GDM1 (cell line): ENCODE data around the gene CRYBA4.

Source experiments
- DNase-seq: peaks from one replicate; lab custom pipeline; 2025; lab: John Stamatoyannopoulos, UW

The CRYBA4 gene

DNA sequence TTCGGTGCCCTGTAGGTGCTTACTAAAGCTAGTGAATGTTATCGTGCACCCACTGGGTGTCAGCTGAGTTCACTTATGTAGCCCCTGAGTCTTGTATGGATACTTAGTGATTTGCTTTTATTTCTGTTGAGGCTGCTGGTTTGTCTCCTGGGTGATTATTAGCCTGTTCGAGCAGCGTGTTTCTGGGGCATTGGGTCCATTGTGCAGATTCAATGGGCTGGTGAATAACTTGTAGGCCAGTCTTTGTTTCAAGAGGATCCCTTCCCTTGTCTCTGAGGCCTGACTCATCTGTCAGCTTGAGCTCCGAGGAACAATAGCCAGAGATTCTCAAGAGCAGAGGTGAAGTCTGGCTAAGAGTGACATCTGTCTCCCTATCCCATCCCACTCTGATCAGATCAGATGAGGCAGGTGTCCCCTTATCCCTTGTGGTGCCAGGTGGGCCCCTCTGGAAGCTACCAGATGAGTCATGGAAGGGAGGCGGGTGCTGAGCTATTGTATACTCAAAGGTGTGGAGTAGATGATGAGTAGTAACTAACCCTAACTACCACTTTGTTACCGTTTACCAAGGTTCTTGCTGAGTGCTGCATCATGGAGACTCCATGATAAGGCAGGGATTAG lies 39.3 kb downstream of the CRYBA4 start:
- DNase-seq = no peak

DNA sequence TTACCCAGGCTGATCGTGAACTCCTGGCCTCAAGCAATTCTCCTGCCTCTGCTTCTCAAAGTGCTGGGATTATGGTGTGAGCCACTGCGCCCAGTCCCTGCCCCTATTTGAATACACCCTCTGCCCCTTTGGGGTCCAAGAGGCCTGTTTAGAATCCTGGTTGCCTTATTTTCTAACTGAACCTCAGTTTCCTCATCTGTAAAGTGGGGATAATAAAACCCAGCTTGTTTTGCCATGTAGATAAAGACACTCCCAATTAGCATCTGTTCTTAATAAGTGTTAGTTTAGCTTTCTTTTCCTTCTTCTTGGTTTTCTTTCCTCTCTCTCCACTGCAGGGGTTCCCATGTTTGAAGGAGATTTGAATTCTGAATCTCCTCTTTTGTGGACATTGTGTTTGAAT lies 40.4 kb downstream of the CRYBA4 start:
- no peak for DNase-seq

DNA sequence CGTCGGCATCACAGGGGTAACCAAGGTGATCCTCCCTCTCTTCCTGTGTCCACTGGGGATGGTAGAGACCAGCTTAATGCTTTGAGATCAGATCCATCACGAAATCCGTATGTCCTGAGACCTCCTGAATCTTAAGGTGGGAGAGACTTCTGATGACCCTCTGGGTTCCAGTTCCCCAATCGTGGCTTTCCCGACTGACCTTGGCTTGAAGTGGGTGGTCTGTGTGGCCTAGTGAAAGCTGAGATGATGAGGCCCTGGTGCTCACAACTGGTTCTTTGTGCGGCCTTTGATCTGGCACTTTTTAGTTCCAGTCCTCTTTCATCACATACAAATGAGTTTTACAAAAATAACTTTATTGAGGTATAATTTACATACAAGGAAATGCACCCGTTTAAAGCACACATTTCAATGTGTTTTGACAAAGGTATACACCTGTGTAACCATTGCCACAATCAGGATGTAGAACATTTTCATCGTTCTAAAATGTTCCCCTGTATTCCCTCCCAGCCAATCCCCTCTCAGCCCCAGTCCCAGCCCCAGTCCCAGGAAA lies 41.7 kb downstream of the CRYBA4 start:
- no peak for DNase-seq

DNA sequence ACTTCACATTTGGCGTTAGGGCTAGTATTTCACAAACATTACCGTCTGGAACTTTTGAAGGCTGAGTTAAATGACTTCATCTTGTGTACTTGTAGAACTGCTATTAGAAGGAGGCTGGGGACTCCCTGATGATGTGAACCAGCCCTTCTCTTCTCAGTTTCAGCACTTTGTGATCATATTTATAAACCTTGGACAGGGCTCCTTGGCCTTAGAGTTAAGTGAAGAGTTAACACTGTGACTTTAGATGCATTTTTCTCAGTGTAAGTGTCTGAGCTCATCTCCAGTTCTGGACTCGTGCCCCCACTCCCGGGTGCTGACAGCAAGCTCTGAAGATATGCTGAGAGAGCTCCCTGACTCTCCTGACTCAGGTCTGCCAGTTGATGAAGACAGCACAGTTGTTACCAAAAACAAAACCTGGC lies 44.1 kb downstream of the CRYBA4 start:
- DNase-seq = no peak

DNA sequence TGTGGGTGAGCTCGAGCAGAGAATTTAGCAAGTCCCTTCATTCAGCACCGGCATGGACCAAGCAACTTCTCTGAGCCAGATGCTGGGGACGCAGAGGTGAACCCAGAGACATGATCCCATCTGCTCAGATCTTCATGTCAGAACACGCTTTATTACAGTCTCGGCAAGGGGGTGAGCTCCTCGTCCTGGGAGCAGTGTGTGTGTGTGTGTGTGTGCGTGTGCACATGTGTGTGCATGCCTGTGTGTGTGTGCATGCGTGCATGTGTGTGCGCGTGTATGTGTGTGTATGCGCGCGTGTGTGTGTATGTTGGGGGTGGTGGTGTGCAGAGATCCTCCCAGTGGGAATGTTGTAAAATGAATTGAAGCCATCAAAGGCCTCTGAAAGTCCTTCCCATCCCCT lies 45.4 kb downstream of the CRYBA4 start:
- no peak for DNase-seq

DNA sequence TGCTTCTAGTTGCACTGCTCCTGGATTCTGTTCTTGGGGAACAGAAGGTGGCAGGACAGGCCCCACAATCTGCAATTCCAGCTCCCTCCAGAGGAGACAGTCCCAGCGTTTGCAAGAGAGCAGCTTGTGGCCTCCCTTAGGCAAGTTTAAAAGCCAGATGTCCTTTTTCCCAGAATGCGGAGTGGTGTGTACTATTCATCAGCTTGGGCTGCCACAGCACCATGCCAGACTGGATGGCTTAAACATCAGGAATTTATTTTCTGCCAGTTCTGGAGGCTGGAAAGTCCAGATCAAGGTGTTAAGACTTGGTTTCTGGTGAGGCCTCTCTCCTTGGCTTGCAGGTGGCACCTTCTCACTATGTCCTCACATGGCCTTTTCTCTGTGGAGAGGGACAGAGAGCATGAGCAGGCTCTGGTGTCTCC lies 47.3 kb downstream of the CRYBA4 start:
- DNase-seq = peak; percentile 13

DNA sequence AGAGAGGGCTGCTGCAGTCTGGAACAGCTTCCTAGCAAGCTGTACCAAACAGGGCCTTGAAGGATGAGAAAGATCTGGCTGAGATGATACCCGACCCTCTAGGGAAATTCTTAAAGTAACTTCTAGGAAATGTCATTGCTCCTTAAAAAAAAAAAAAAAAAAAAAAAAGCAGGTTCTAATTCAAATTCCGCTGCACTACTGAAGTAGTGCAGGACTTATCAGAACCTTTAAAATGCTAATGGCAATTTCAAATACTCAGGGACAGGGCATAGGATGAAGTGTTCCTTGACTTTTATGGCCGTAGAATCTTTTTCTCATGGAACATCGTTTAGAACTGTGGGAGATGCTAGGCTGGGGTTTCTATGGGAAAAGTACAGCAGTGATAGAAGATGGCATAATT lies 48.7 kb downstream of the CRYBA4 start:
- DNase-seq = no peak

DNA sequence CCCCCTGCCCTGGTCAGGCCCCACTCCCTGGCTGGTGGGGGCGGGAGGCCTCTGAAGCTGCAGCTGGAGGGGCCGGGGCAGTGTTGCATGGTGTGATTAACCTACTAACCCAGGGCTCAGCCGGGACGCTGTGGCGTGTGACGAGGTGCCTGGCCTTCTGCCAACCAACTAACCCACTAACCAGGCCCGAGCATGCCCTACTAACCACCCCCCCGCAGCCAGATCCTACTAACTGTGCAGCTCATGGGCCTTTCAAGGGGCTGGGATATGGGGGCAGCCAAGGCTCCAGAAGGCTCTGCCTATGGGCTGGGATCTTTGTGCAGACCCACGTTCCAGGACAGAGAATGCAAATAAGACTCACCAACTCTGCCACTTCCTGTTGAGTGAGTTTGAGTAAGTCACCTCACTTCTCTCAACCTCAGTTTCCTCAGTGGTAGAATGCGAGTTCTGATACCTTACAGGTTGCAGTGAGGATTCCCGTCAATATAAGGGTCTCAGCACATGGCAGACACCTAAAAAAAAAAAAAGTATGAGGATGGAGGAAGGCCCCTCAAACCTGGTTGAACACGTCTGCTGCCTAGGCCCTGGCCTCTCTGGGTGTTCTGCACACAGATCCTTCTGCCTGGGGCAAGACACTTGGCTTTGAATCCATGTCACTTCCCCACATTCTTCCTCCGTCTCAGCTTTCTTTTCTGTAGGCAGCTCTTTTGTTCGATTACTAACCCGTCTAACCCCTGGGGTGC lies 49.7 kb downstream of the CRYBA4 start:
- no peak for DNase-seq

DNA sequence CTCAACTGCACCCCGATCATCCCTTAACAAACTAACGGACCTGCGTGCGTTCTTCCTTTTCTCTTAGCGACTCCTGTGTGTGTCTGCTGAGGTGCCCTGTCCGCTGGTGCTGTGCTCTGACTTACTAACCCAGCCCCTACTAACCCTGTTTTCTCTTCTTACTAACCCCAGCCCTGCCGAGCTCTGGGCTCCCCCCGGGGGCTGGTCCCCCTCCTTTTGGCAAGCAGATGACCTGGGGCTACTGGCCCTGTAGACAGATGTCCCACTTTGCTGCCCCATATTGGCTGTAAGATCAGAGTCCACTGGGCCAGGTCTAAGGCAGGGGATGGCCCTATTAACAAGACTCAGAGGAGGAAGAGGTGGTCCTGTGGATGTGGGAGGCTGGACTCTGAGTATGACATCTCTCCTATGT lies 50.3 kb downstream of the CRYBA4 start:
- no peak for DNase-seq

DNA sequence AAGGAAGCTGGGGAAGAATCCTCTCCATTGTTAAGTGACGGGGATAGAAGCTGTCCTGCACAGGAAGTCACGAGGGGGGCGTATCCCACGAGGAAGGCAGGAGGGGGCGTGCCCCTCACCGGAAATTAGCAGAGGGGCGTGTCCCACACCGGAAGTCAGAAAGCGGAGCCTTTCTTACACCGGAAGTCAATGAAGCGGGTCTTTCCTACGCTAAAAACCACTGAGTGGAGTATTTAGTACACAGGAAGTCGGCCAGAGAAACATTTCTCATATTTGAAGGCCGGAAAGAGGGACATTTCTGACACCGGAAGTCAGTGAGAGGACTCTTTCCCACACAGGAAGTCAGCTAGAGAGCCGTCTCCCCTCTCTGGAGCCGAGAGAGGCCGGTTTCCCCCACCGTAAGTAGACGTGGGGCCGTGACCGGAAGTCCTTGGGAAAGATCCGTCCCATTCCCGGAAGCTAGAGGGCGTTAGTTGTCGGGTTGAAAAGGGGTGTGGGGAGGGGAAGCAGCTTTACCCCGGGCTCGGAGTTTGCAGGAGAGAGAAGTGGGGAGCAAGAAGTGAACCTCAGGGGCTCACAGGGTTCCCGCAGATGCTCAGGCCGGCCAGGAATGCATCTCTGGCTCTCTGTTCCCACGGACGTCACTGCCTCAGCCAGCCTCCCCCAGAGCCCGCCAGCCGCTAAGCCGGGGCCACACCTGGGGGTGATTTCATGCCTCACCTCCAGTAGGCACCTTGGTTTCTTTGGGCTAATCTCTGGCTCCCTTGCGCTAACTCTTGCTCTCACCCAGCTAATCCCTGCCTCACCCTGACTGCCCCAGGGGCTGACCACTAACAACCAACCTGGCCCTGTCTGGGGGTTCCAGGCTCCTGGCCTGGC lies 51.1 kb downstream of the CRYBA4 start:
- DNase-seq = peak; percentile 93

DNA sequence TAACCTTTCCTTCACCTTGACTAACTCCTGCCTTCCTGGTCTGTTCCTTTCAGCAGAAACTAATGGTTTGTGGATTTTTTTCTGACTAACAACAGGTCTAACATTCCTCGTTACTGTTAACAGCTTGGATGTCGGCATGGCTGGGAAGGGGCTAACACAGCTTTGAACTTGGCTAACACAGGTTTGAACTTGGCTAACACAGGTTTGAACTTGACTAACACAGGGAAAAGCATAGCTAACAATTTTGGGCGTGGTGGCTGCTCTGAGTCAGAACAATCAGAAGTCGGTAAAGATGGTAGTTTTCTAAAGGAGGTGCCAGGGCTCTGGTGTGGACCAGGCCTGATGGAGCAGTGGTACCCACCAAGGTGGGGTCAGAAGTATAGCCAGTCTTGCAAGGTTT lies 51.7 kb downstream of the CRYBA4 start:
- no peak for DNase-seq

DNA sequence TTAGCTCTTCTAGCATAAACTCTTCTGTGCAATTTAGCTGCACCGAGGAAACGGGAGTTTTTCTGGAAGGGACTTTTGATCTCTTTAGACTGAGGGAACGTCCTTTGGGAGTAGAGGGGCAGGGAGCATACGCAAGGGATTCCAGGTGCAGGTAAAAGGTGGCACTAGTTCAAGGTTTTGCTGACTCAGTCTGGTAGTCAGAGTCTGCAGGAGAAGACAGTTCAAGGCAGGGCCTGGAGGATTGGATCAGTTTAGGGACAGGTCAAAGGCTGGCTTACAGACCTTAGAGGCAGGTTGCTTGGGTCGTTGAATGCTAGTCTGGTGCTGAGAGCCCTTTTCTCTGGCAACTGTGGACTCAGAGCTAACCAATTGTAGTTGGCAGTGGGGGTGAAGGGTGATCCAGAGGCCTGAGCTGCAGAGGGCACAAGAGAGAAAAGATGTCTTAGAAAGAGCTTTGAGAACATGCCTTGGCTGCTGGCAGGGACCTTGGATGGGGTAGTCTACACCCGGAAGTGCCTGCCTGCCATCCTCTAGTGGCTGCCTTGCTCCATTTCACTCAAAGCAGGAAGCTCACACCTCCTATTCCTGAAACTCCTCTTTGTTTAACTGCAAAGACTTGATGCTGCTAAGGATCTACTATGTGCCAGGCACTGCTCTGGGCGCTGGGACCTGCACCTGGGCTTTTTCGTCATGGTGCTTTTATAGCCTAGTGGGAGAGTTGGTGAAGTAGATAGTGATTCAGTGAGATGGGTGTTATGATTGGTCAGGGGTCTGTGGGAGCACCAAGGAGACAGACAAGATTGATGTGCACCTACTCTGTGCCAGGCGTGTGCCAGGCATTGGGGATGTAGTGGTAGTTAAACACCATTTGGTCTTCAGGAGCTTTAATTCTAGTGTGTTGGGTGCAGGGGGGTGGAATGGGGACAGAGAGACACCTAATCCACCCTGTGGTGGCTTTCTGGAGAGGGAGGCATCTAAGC lies 52.7 kb downstream of the CRYBA4 start:
- no peak for DNase-seq

DNA sequence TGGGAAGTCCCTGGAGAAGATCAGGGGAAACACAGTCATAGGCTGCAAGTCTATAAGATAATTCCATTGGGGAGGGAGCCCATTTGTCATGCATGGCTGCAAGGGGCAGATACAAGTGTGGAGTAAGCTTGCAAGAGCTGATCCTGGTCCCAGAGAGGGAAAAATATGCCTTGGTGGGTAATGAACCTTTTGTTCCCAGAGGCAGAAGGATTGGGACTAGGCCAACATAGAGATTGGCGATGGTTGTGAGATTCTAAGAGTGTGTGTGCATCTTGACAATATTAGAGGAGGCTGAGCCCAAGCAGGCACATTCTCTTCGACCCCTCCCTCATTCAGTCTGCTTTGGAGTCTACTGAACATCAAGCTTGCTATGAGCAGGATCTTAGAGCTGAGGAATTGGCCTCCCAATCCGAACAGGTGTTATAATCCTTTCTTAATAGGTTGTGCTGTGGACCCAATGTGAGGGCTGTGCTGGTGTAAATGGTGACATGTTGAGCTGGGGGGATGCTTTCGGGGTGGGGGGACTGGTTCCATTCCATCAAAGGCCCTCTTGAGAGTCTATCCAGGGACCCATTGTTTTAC lies 54.0 kb downstream of the CRYBA4 start:
- DNase-seq = no peak

DNA sequence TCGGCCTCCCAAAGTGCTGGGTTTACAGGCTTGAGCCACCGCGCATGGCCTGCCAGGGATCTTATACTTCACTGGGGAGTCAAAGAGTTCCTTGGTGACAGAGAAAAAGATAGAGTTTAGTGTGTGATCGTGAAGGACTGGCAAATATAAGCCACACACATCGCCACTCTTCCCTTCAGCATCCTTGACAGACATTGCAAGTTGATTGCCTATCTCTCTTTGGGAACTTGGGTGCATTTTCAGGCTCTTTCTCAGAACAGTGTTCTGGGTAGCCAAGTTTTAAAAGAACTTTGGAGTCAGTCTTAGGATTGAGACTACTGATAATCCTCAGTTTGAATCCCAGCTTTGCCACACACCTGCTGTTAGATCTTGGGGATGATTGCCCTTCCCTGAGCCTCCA lies 55.5 kb downstream of the CRYBA4 start:
- DNase-seq = no peak

DNA sequence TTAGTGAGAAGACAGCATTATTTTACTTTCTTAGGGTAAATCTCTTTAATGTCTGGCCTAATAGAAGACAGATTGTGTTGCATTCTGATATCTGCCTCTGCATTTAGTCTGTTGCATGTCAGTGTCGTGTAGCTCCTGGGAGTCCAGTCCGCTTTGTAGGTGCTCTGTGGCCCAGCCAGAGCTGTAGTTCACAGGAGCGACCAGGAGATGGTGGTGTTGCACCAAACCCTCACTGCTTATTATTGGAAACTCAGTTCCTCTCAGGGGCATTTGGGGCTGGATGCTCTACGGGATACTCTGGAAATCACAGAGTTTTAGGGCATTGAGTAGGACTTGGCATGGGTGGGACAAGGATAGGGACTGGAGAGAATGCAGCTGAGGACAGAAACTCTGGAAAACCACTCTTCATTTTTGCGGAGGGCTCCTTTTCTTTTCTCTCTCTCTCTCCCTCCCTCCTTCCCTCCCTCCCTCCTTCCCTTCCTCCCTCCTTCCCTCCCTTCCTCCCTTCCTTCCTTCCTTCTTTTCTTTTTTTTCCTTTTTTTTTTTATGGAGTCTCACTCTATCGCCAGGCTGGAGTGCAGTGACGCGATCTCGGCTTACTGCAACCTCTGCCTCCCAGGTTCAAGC lies 57.4 kb downstream of the CRYBA4 start:
- peak; percentile 61 for DNase-seq
